GM18519 (cell line): Measurements from ENCODE around the gene IFT22.
"Not testable (repeated sequence)": the region's sequence is repeated elsewhere in the genome, so short reads cannot be mapped to it uniquely, and the experiment has no call there.

Experiments
- ATAC-seq: cut with Tn5 transposase; IDR thresholded peaks from one replicate; pipeline ENCODE4 v1.9.1; 2021; ENCODE audit warnings: mild to moderate bottlenecking, moderate library complexity; ENCODE audit not compliant: unreplicated experiment, low FRiP score

Gene IFT22

DNA sequence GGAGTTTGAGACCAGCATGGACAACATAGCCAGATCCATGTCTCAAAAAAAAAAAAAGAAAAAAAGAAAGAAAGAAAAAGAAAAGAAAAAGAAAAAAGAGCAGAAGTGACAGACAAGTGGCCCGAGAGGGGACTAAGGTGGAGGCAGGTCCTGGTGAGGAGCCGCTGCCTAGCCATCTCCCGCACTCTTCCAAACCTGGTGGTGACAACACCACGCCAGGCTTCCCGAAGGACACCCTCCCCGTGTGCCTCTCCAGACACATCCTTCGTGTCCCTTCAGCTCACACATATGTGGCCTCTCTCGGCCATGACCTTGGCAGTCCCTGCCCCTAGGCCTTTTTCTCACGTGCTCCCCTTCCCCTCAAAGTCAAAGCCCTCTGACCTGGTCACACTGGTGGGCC is 36.4 kb downstream of the IFT22 start:
- ATAC-seq = no peak

DNA sequence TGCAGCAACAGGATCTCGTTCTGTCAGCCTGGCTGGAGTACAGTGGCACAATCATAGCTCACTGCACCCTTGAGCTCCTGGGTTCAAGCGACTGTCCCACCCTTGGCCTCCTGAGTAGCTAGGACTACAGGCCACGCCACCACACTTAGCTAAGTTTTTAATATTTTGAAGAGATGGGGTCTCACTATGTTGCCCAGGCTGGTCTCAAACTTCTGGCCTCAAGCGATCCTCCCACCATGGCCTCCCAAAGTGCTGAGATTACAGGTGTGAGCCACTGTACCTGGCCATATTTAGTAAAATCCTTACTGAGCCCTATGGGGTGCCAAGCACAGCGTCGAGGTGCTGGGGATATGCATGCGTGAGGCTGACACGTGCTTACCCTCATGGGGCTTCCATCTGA is 40.7 kb downstream of the IFT22 start:
- ATAC-seq = not testable (repeated sequence)

DNA sequence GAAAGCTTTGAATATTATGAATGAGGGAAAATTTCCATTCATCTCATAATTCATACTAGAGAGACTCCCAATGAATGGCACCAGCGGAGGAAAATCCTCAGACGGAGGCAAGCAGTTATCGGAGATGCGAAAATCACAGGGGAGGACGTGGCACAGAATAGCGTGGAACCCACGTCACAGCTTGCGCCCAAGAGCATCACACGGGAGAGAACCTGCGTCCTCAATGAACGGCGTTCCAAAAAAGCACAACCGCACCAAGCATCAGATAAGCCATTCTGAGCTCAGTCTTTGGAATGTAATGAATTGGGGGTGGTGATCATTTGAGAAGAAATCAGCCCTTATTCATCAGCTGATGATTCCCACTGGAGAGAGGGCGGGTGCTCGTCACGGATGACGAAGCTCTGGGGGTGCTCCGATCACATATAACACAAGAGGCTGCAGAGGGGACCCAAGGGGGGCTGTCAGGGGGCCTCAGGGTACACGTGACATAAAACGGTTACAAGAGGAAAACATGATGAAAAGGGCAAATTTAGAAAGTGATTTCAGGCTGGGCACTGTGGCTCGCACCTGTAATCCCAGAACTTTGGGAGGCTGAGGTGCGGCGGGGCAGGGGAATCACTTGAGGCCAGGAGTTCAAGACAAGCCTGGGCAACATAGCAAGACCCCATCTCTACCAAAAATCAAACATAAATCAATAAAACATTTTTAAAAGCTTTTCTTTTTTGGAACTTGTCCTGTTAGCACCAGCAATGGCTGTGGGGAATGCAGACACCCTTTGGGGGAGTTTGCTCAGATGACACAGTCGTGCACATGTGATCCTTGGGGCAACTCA is 42.9 kb downstream of the IFT22 start:
- no peak for ATAC-seq

DNA sequence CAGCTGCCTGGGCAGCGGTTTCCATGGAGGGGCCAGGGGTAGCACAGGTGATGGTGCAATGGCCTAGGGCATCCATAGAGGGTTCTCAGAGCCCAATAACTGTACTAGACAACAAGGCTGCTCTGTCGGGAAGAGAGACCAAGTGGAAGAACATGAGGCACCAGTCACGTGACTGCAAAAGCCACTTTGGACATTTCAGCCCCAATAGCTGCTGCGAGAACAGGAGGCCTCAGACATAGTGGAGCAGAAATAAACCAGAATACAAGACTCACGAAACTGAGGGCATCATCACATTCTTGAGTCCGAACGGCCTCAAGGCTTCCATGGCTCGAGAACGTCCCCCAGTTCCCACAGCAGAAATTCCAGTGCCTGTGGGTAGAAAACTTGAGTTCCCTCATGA is 44.5 kb downstream of the IFT22 start:
- no peak for ATAC-seq

DNA sequence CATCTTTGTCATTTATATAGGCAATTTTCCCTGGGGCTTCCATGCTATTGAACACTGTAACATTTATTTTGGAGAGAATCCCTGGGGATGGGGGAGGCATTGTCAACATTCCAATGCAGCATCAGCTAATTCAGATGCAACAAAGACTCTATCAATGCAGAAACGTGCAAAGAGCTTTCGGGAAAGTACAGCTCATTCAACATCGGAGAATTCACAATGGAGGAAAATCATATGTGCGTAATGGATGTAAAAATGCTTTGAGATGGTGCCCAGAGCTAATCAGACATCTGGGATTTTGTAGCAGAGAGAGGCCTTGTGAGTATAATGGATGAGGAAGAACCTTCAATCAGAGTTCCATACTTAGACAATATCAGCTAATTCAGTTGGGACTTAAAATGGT is 48.4 kb downstream of the IFT22 start:
- ATAC-seq = no peak

DNA sequence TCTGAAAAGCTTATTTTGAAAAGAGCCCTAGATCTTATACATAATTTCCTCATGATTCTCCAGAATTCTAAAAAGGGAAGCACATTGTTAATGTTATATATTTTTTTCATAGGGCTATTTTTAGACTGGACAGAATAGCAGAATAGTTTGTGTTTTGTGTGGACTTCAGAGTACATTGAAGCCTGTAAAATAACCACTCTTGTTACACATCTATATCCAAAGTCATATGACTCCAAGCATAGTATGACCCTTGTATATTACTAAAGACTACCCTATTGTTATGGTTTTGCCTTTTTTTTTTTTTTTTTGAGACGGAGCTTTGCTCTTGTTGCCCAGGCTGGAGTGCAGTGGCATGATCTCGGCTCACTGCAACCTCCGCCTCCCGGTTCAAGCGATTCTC is 50.6 kb downstream of the IFT22 start:
- no peak for ATAC-seq

DNA sequence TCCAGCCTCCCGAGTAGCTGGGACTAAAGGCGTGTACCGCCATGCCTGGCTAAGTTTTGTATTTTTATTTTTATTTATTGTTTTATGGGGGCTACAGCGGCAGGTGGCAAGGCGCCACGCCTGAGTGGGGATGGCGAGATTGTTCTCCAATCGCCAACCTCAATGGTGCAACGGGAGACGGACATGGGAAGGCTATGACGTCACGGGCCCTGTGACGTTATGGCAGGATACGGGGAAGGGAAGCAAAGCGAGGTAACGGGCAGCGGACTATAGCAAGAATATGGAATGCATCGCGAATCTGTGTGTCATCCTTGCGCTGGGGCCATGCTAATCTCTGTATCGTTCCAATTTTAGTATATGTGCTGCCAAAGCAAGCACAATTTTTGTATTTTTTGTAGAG is 51.9 kb downstream of the IFT22 start:
- ATAC-seq = no peak

DNA sequence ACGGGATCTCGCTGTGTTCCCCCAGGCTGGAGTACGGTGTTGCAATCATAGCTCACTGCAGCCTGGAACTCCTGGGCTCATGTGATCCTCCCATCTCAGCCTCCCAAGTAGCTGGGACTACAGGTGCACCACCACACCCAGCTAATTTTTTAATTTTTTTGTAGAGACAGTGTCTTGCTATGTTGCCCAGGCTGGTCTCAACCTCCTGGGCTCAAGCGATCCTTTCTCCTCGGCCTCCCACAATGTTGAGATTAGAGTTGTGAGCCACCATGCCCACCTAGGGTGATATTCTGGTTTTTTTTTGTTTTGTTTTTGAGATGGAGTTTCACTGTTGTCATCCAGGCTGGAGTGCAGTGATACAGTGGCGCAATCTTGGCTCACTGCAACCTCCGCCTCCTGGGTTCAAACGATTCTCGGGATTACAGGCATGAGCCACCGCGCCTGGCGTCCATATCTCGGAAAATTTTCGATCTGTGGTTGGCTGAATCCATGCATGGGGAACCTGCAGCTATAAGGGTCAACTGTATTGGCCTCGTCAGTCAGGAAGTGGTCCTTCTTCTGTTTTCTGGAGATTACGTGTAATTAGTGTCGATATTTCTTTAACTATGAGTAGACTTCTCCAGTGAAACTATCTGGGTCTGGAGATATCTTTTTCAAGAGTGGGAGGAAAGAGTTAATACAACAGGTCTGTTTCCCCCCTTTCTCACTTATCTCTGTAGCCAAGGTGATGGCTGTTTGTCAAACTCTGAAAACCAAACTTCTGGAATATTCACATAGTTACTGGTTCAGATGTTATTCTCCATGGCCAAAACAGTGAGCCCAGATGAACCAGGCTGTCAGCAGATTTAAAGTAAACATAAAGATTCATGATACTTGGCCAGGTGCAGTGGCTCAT is 55.7 kb downstream of the IFT22 start:
- ATAC-seq = no peak

DNA sequence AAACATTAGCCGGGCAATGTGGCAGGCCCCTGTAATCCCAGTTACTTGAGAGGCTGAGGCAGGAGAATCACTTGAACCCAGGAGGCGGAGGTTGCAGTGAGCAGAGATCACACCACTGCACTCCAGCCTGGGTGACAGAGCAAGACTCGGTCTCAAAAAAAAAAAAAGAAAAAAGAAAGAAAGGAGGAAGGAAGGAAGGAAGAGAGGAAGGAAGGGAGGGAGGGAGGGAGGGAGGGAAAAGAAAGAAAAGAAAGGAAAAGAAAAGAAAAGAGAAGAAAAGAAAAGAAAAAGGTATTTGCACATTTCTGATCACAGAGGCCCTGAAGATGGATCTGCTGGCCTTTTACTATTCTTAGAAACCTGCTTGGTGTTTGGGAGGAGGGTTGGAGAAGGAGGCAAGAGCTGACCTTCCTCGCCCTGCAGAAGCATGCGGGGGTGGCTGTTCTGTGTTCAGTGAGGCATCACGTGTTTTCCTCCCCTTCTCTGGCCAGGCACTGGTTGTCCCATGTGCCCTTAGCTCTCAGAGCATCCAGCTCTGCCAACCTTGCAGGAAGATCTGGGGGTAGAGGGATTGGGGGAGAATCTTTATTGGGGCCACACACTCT is 57.4 kb downstream of the IFT22 start:
- ATAC-seq = not testable (repeated sequence)
